Keratinocyte (primary cell): Measurements from ENCODE around the gene ABCA4. TPM values are rescaled to one million over a fixed set of nuclear protein-coding genes. Genes with fewer than 3 reads are reported as not detected.

ENCODE experiments used
- DNase-seq: peaks from one replicate; pipeline ENCODE4 v3.0.0-alpha.2; 2011; ENCODE audit warnings: low read depth, missing footprints, low spot score
- FAIRE-seq: peaks from 2 replicates; lab custom pipeline; 2011; peaks lifted over from hg19 to GRCh38; lab: Jason Lieb, UNC
- H2AFZ ChIP-seq: 2 replicates; pipeline ENCODE4 v1.6.0; 2012; ENCODE audit warnings: low read length, control low read depth, inconsistent platforms; ENCODE audit not compliant: control insufficient read depth
- H3K27ac ChIP-seq: 2 replicates; pipeline ENCODE4 v1.5.1; 2011; ENCODE audit warnings: low read length; ENCODE audit not compliant: control insufficient read depth, insufficient read depth
- H3K27me3 ChIP-seq: 3 replicates; pipeline ENCODE4 v1.6.0; 2011; ENCODE audit warnings: low read length; ENCODE audit not compliant: control insufficient read depth, insufficient read depth; ENCODE audit errors: extremely low read depth
- H3K36me3 ChIP-seq, 2 experiments: 2 replicates in 1 of 2; 3 replicates in 1 of 2; pipeline ENCODE4 v1.5.1; 2011; ENCODE audit warnings: low read length in 2 of 2, mild to moderate bottlenecking in 1 of 2; ENCODE audit not compliant: control insufficient read depth in 2 of 2, insufficient read depth in 2 of 2; ENCODE audit errors: extremely low read depth in 1 of 2
- H3K4me1 ChIP-seq: 3 replicates; pipeline ENCODE4 v1.5.1; 2011; ENCODE audit warnings: low read length; ENCODE audit not compliant: control insufficient read depth, insufficient read depth; ENCODE audit errors: extremely low read depth
- H3K4me2 ChIP-seq: 3 replicates; pipeline ENCODE4 v1.6.0; 2011; ENCODE audit warnings: low read depth, low read length; ENCODE audit not compliant: control insufficient read depth, insufficient read depth; ENCODE audit errors: extremely low read depth
- H3K4me3 ChIP-seq, 3 experiments: fragments of 200-600 bp in 1 of 3; sonication (generic) in 1 of 3; 2 replicates in 2 of 3; 3 replicates in 1 of 3; pipeline ENCODE4 v1.5.1; 2011 to 2016; ENCODE audit warnings: low read length in 3 of 3, mild to moderate bottlenecking in 3 of 3, control low read depth in 2 of 3, inconsistent platforms in 1 of 3, low read depth in 1 of 3, mixed read lengths in 1 of 3, mixed run types in 1 of 3, moderate library complexity in 1 of 3; ENCODE audit not compliant: control insufficient read depth in 2 of 3, insufficient read depth in 2 of 3; ENCODE audit errors: extremely low read depth in 1 of 3
- H3K79me2 ChIP-seq: 2 replicates; pipeline ENCODE4 v1.6.0; 2012; ENCODE audit warnings: low read length; ENCODE audit not compliant: control insufficient read depth, insufficient read depth
- H3K9ac ChIP-seq: 3 replicates; pipeline ENCODE4 v1.6.0; 2011; ENCODE audit warnings: low read length; ENCODE audit not compliant: control insufficient read depth, insufficient read depth; ENCODE audit errors: extremely low read depth
- H3K9me1 ChIP-seq: 3 replicates; pipeline ENCODE4 v1.6.0; 2011; ENCODE audit warnings: low read length; ENCODE audit not compliant: control insufficient read depth, insufficient read depth; ENCODE audit errors: extremely low read depth
- H3K9me3 ChIP-seq: 2 replicates; pipeline ENCODE4 v1.5.1; 2012; ENCODE audit warnings: low read depth, low read length; ENCODE audit not compliant: control insufficient read depth
- H4K20me1 ChIP-seq: 3 replicates; pipeline ENCODE4 v1.6.0; 2011; ENCODE audit warnings: low read length; ENCODE audit not compliant: control insufficient read depth, insufficient read depth; ENCODE audit errors: extremely low read depth
- EZH2 ChIP-seq: IDR thresholded peaks from one replicate; pipeline ENCODE4 v1.6.1; 2012; ENCODE audit warnings: inconsistent platforms, mild to moderate bottlenecking, low read length, moderate library complexity
- dilution Hi-C: fragments of 300-500 bp; cut with MboI; formaldehyde crosslinking; loops from one replicate; pipeline ENCODE4 v1.7.0; 2020; ENCODE audit warnings: low sequenced_read_pairs; ENCODE audit not compliant: extremely low pct_ligation_motif_present
- polyA plus RNA-seq, 5 experiments: library from polyadenylated mRNA; depleted of rRNA in 3 of 5; stranded (reverse) in 3 of 5; stranded (forward) in 1 of 5; unstranded in 1 of 5; fragments of >200 nt; gene quantifications; 1 replicate in 1 of 5; 2 replicates in 3 of 5; 3 replicates in 1 of 5; pipeline versions ENCODE4 v1.2.1 to v1.2.3, GENCODE V29; 2011 to 2012; ENCODE audit warnings: missing spikeins in 2 of 5, low read depth in 1 of 5, low replicate concordance in 1 of 5
- TF ChIP-seq, protein P1 (sequence below), 3 experiments: IDR thresholded peaks in 1 of 3; conservative IDR thresholded peaks in 1 of 3; optimal IDR thresholded peaks in 1 of 3; 2 replicates in 2 of 3; 3 replicates in 1 of 3; pipeline versions ENCODE3 to v1.5.1; 2011; ENCODE audit warnings: low read length in 3 of 3, mild to moderate bottlenecking in 3 of 3, moderate library complexity in 2 of 3, control low read depth in 1 of 3, inconsistent platforms in 1 of 3; ENCODE audit not compliant: insufficient read depth in 2 of 3; ENCODE audit errors: extremely low read depth in 1 of 3

Gene ABCA4
- polyA plus RNA-seq, 1 donor (not counting 4 experiments of a cell fraction or from before 2014, with no cell fraction given), result 0.04 TPM

DNA sequence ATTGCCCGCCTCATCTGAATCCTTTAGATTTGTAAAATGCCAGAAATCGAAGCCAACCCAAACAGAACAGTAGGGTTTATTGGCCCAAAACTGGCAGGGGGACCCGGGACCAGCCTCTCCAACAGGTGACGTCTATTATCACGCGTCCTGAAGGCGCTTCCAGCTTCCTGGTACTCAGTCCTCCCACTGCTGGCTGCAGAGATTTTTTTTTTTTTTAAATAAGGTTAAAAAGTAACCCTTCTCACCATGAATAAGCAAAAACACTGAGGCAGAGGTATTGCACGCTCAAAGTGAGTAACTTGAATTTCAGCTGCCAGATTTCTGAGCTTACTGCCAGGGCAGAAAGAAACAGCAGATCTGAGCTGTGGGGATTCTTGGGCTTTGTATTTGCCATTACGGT, 157.4 kb downstream of the ABCA4 start:
- Histone ChIP-seq H3K4me3 (no peak overlapping the region), H3K9ac (no peak overlapping the region)

DNA sequence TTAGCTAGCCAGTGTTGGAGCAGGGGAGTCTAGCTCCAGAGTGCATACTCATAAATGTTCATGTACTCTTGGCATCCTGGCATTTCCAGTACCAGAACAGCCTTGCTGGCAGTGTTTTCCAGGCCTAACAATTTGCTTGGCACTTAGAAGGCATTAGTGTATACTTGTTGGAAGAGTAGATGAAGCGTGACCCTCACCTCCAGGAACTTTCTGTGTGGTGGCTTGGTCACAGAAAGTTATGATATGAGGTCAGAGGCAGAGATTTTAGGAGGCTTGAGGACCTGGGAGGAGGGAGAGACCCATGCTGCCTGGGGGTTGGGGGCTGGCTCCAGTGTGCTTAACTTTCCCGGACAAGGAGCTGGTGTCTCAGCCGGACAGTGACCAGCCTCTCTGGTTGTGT, 159.0 kb downstream of the ABCA4 start:
- dilution Hi-C loops, result no loop called here
- H3K27ac ChIP-seq, result no peak overlapping the region

More for the DNA sequence above, 157.4 kb downstream of the ABCA4 start:
- Histone ChIP-seq H3K79me2 (no peaks in the 10 kb centered on the region), H3K27me3 (no peaks in the 10 kb centered on the region), H3K4me1 (peaks cover 50% of the 10 kb centered on the region), H3K9me3 (no peaks in the 10 kb centered on the region), H3K4me2 (no peak overlapping the region), H3K27ac (no peak overlapping the region), H2AFZ (no peak overlapping the region), H3K9me1 (no peaks in the 10 kb centered on the region), H4K20me1 (no peaks in the 10 kb centered on the region), H3K36me3 (no peaks in the 10 kb centered on the region)
- dilution Hi-C loops, result no loop called here
- no peak for DNase-seq
- TF ChIP-seq EZH2, result no peak
- TF ChIP-seq, protein P1, sequence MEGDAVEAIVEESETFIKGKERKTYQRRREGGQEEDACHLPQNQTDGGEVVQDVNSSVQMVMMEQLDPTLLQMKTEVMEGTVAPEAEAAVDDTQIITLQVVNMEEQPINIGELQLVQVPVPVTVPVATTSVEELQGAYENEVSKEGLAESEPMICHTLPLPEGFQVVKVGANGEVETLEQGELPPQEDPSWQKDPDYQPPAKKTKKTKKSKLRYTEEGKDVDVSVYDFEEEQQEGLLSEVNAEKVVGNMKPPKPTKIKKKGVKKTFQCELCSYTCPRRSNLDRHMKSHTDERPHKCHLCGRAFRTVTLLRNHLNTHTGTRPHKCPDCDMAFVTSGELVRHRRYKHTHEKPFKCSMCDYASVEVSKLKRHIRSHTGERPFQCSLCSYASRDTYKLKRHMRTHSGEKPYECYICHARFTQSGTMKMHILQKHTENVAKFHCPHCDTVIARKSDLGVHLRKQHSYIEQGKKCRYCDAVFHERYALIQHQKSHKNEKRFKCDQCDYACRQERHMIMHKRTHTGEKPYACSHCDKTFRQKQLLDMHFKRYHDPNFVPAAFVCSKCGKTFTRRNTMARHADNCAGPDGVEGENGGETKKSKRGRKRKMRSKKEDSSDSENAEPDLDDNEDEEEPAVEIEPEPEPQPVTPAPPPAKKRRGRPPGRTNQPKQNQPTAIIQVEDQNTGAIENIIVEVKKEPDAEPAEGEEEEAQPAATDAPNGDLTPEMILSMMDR (optimal IDR thresholded peaks at IDR 0.05 in 1 of 3, IDR thresholded peaks at IDR 0.05 in 1 of 3, conservative IDR thresholded peaks at IDR 0.05 in 1 of 3; ENCODE audit: extremely low read depth in 1 of 3, insufficient read depth in 2 of 3, low read length in 3 of 3), result no peak
- no peak for FAIRE-seq

More for the DNA sequence above, 159.0 kb downstream of the ABCA4 start:
- H3K27me3 ChIP-seq, result no peaks in the 10 kb centered on the region
- TF ChIP-seq, protein P1 (optimal IDR thresholded peaks at IDR 0.05 in 1 of 3, IDR thresholded peaks at IDR 0.05 in 1 of 3, conservative IDR thresholded peaks at IDR 0.05 in 1 of 3; ENCODE audit: extremely low read depth in 1 of 3, insufficient read depth in 2 of 3, low read length in 3 of 3), result no peak
- no peak for TF ChIP-seq EZH2
- H3K79me2 ChIP-seq, result no peaks in the 10 kb centered on the region
- H4K20me1 ChIP-seq, result no peaks in the 10 kb centered on the region
- H3K9me3 ChIP-seq, result no peaks in the 10 kb centered on the region
- peaks cover 43% of the 10 kb centered on the region for H3K4me1 ChIP-seq
- FAIRE-seq (peak; percentile 83), DNase-seq (no peak)
- no peak overlapping the region for H3K9ac ChIP-seq
- H2AFZ ChIP-seq, result no peak overlapping the region
- H3K4me3 ChIP-seq, result no peak overlapping the region
- H3K36me3 ChIP-seq, result no peaks in the 10 kb centered on the region
- no peak overlapping the region for H3K4me2 ChIP-seq
- no peaks in the 10 kb centered on the region for H3K9me1 ChIP-seq
